Measurements from ENCODE around the gene VAV2.

Gene VAV2

GRCh38 chr9:133920471-133920870 lies 71.7 kb downstream of the VAV2 start:
- Histone ChIP-seq H2AFZ (ENCODE audit: low read length, unreplicated experiment) (no peak overlapping the region), H3K4me3 (ENCODE audit: low read depth, low read length) (no peak overlapping the region), H3K27me3 (ENCODE audit: insufficient read depth, low read length) (no peaks in the 10 kb centered on the region), H3K36me3 (ENCODE audit: insufficient read depth, low read length) (no peaks in the 10 kb centered on the region), H3K27ac (ENCODE audit: low read depth, low read length) (no peak overlapping the region), H3K4me1 (ENCODE audit: control insufficient read depth, insufficient read depth, low read length, unreplicated experiment) (no peaks in the 10 kb centered on the region), H3K79me2 (ENCODE audit: control insufficient read depth, insufficient read depth, low read length, unreplicated experiment) (peaks cover 13% of the 10 kb centered on the region)

DNA sequence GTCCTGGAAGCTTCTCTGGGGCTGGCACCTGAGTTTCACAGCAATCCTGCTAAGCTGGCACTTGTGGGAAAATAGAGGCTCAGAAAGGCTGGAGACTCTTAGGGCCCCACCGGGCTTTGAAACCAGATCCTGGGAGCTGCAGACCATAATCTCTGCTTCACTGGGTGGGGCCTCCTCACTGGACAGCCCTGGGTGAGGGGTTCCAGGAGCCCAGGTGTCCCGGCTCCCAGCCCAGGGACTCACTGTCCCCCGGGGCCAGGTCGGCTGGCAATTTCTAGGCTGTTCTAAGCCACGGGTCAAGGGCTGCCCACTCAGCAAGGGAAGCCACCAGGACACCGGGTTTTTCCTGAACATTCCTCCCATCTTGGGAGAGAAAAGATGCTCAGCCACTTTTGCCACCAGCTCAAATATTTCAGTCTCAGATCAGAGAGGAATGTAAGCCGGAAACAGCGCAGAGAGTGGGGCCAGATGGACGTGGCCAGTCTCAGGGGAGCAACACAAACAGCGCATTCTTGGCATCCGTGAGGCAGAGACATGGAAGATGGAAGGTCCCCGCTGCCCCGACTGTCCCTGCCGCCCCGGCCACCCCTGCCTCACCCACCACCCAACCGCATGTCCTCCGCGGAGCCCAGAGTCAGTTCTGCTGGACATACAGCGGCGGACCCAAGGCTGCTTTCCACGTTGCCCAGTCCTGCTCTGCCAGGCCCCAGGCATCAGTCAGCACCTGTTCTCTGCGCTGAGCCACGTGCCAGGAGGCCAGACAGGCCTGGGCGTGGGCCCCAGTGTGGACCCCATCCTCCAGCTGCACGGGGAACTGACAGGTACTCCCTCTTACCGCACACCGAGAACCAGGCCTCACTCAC lies 72.6 kb downstream of the VAV2 start:
- no peak overlapping the region for H3K4me3 ChIP-seq (ENCODE audit: low read depth, low read length)
- H3K79me2 ChIP-seq (ENCODE audit: control insufficient read depth, insufficient read depth, low read length, unreplicated experiment), result peaks cover 12% of the 10 kb centered on the region
- no peaks in the 10 kb centered on the region for H3K36me3 ChIP-seq (ENCODE audit: insufficient read depth, low read length)
- no peaks in the 10 kb centered on the region for H3K4me1 ChIP-seq (ENCODE audit: control insufficient read depth, insufficient read depth, low read length, unreplicated experiment)
- no peaks in the 10 kb centered on the region for H3K27me3 ChIP-seq (ENCODE audit: insufficient read depth, low read length)
- no peak overlapping the region for H2AFZ ChIP-seq (ENCODE audit: low read length, unreplicated experiment)
- H3K27ac ChIP-seq (ENCODE audit: low read depth, low read length), result no peak overlapping the region

- H3K27me3 ChIP-seq (ENCODE audit: insufficient read depth, low read length), result no peaks in the 10 kb centered on the region
- no peaks in the 10 kb centered on the region for H3K4me1 ChIP-seq (ENCODE audit: control insufficient read depth, insufficient read depth, low read length, unreplicated experiment)
- no peak overlapping the region for H2AFZ ChIP-seq (ENCODE audit: low read length, unreplicated experiment)
- H3K27ac ChIP-seq (ENCODE audit: low read depth, low read length), result no peak overlapping the region
- no peaks in the 10 kb centered on the region for H3K36me3 ChIP-seq (ENCODE audit: insufficient read depth, low read length)
- H3K79me2 ChIP-seq (ENCODE audit: control insufficient read depth, insufficient read depth, low read length, unreplicated experiment), result peaks cover 16% of the 10 kb centered on the region
- no peak overlapping the region for H3K4me3 ChIP-seq (ENCODE audit: low read depth, low read length)
Measured at GRCh38 chr9:133918111-133918813, 73.9 kb downstream of the VAV2 start.

DNA sequence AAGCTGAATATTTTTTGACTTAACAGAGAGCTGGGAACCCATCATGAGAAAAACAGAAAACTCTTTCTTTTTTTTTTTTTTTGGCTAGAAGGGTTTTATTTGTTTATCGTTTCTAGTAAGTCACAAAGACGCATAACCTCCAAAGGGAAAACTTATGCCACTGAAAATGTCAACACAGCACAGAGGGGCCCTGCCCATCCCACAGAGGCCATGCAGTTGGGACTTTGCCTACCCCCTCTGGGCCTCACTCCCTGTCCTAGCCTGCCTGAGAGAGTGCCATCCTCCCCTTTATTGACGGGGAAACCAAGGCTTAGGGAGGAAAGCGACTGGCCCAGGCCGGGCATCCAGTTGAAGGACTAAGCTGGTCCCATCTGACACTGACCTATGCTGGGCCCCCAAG lies 74.7 kb downstream of the VAV2 start:
- no peak overlapping the region for H3K4me3 ChIP-seq (ENCODE audit: low read depth, low read length)
- no peak overlapping the region for H3K27ac ChIP-seq (ENCODE audit: low read depth, low read length)
- no peaks in the 10 kb centered on the region for H3K36me3 ChIP-seq (ENCODE audit: insufficient read depth, low read length)
- H2AFZ ChIP-seq (ENCODE audit: low read length, unreplicated experiment), result no peak overlapping the region
- peaks cover 17% of the 10 kb centered on the region for H3K79me2 ChIP-seq (ENCODE audit: control insufficient read depth, insufficient read depth, low read length, unreplicated experiment)
- no peaks in the 10 kb centered on the region for H3K27me3 ChIP-seq (ENCODE audit: insufficient read depth, low read length)
- H3K4me1 ChIP-seq (ENCODE audit: control insufficient read depth, insufficient read depth, low read length, unreplicated experiment), result no peaks in the 10 kb centered on the region

GRCh38 chr9:133916159-133916541 lies 76.0 kb downstream of the VAV2 start:
- H3K27me3 ChIP-seq (ENCODE audit: insufficient read depth, low read length), result no peaks in the 10 kb centered on the region
- H3K27ac ChIP-seq (ENCODE audit: low read depth, low read length), result no peak overlapping the region
- no peaks in the 10 kb centered on the region for H3K36me3 ChIP-seq (ENCODE audit: insufficient read depth, low read length)
- H3K79me2 ChIP-seq (ENCODE audit: control insufficient read depth, insufficient read depth, low read length, unreplicated experiment), result peaks cover 16% of the 10 kb centered on the region
- no peak overlapping the region for H2AFZ ChIP-seq (ENCODE audit: low read length, unreplicated experiment)
- H3K4me1 ChIP-seq (ENCODE audit: control insufficient read depth, insufficient read depth, low read length, unreplicated experiment), result no peaks in the 10 kb centered on the region
- no peak overlapping the region for H3K4me3 ChIP-seq (ENCODE audit: low read depth, low read length)

DNA sequence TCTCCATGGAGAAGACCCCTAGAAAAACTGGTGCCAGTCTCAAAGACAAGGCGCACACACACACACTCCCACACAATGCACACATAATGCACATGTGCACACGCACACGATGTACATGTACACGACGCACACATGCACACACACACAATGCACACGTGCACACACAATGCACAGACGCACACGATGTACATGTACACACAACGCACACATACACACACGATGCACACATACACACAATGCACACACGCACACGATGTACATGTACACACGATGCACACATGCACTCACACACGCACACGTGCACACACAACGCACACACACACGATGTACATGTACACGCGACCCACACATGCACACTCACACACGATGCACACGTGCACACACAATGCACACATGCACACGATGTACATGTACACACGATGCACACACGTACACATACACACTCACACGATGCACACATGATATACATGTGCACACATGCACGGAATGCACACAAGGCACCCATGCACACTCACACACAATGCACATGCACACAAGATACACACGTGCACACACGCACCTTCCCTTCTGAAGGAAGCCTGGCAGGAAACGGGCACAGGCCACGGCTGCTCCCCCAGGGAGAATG lies 76.5 kb downstream of the VAV2 start:
- H3K79me2 ChIP-seq (ENCODE audit: control insufficient read depth, insufficient read depth, low read length, unreplicated experiment), result peaks cover 14% of the 10 kb centered on the region
- H3K36me3 ChIP-seq (ENCODE audit: insufficient read depth, low read length), result no peaks in the 10 kb centered on the region
- no peak overlapping the region for H2AFZ ChIP-seq (ENCODE audit: low read length, unreplicated experiment)

DNA sequence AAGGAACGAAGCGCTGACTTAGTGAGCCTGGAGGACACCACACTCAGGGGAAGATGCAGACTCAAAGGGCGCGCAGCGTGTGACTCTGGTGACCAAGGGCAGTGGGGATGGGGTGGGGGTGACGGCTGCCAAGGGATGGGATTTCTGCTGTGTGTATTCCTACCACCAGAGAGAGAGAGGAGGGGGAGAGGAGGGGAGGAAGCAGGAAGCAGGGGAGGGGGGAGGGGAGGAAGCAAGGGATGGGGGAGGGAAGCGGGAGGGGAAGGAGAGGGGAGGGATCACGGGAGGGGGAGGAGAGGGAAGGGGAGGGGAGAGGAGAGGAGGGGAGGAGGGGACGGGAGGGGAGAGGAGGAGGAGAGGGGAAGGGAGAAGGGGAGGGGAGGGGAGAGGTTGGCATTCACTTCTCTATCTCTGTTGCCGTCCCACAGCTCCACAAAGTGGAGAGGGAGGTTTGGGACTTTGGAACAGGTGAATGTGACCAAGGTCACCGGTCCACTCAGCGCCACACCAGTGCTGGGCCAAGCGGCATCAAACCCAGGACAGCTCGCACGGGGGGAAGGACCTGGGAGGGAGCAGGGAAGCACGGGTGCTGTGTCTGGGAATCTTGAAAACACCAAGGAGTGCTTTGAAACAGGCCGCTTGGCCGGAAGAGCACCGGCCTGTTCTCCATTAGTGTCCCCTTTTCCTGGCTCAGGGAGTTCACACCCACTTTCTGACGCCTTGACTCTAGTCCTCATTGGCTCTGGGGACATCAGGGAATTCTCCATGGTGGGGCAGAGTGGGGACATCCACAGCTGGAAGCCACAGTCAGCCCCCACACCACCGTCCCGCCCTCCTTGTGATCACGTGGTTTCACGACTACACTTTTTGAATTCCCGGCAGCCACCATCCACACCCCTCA lies 77.4 kb downstream of the VAV2 start:
- H3K79me2 ChIP-seq (ENCODE audit: control insufficient read depth, insufficient read depth, low read length, unreplicated experiment), result peaks cover 12% of the 10 kb centered on the region

More for the DNA sequence above, 76.5 kb downstream of the VAV2 start:
- no peak overlapping the region for H3K4me3 ChIP-seq (ENCODE audit: low read depth, low read length)
- H3K27me3 ChIP-seq (ENCODE audit: insufficient read depth, low read length), result no peaks in the 10 kb centered on the region
- H3K27ac ChIP-seq (ENCODE audit: low read depth, low read length), result no peak overlapping the region
- H3K4me1 ChIP-seq (ENCODE audit: control insufficient read depth, insufficient read depth, low read length, unreplicated experiment), result no peaks in the 10 kb centered on the region

GRCh38 chr9:133913571-133914369 lies 78.4 kb downstream of the VAV2 start:
- Histone ChIP-seq H3K79me2 (ENCODE audit: control insufficient read depth, insufficient read depth, low read length, unreplicated experiment) (peaks cover 12% of the 10 kb centered on the region), H3K36me3 (ENCODE audit: insufficient read depth, low read length) (no peaks in the 10 kb centered on the region), H3K27ac (ENCODE audit: low read depth, low read length) (no peak overlapping the region), H3K4me1 (ENCODE audit: control insufficient read depth, insufficient read depth, low read length, unreplicated experiment) (no peaks in the 10 kb centered on the region), H2AFZ (ENCODE audit: low read length, unreplicated experiment) (no peak overlapping the region), H3K4me3 (ENCODE audit: low read depth, low read length) (no peak overlapping the region), H3K27me3 (ENCODE audit: insufficient read depth, low read length) (no peaks in the 10 kb centered on the region)

More for the DNA sequence above, 77.4 kb downstream of the VAV2 start:
- Histone ChIP-seq H3K27ac (ENCODE audit: low read depth, low read length) (no peak overlapping the region), H2AFZ (ENCODE audit: low read length, unreplicated experiment) (no peak overlapping the region), H3K27me3 (ENCODE audit: insufficient read depth, low read length) (no peaks in the 10 kb centered on the region), H3K4me1 (ENCODE audit: control insufficient read depth, insufficient read depth, low read length, unreplicated experiment) (no peaks in the 10 kb centered on the region), H3K36me3 (ENCODE audit: insufficient read depth, low read length) (no peaks in the 10 kb centered on the region), H3K4me3 (ENCODE audit: low read depth, low read length) (no peak overlapping the region)

- no peak overlapping the region for H3K4me3 ChIP-seq (ENCODE audit: low read depth, low read length)
- H3K4me1 ChIP-seq (ENCODE audit: control insufficient read depth, insufficient read depth, low read length, unreplicated experiment), result no peaks in the 10 kb centered on the region
- no peaks in the 10 kb centered on the region for H3K36me3 ChIP-seq (ENCODE audit: insufficient read depth, low read length)
- H3K27me3 ChIP-seq (ENCODE audit: insufficient read depth, low read length), result no peaks in the 10 kb centered on the region
- peaks cover 15% of the 10 kb centered on the region for H3K79me2 ChIP-seq (ENCODE audit: control insufficient read depth, insufficient read depth, low read length, unreplicated experiment)
- no peak overlapping the region for H3K27ac ChIP-seq (ENCODE audit: low read depth, low read length)
- no peak overlapping the region for H2AFZ ChIP-seq (ENCODE audit: low read length, unreplicated experiment)
Measured at GRCh38 chr9:133910855-133911514, 81.1 kb downstream of the VAV2 start.
